22Rv1 (cell line): ENCODE results near the gene LTN1.

ENCODE experiments used
- CTCF ChIP-seq: fragments of 450-650 bp; IDR thresholded peaks from 2 replicates; pipeline ENCODE4 v1.5.1; 2017; ENCODE audit warnings: mild to moderate bottlenecking
- ZFX ChIP-seq: fragments of 450-650 bp; IDR thresholded peaks from 2 replicates; pipeline ENCODE4 v1.6.1; 2017; ENCODE audit warnings: antibody characterized with exemption, borderline replicate concordance

DNA sequence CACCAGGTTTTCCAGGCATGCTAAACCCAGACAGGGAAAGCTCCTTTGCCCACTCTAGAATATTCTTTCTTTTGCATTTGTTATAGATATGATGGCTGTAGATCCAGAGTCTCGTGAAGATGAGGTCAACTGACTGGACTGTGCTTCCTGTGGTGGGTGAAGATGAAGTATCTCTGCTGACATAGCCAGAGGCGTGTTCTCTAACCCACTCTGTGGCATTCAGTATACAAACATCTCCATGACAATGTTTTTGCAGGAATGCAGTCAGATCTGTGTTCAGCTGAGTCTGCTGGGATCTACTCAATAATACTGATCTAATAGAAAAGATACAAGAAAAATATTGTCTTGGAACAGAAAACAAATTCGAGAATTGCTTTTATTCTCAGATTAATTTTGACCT lies 15.1 kb upstream of the LTN1 start:
- no peak for TF ChIP-seq CTCF
- TF ChIP-seq ZFX: no peak
